Astrocyte (in vitro differentiated cells and primary cell): ENCODE measurements around the gene APOA5. TPM values are rescaled to one million over a fixed set of nuclear protein-coding genes. Genes with fewer than 3 reads are reported as not detected.
"Not testable (repeated sequence)": the region's sequence is repeated elsewhere in the genome, so short reads cannot be mapped to it uniquely, and the experiment has no call there.

Experiments used
- DNase-seq: peaks from one replicate; pipeline ENCODE4 v3.0.0-alpha.2; 2010; ENCODE audit warnings: low read depth
- FAIRE-seq: peaks from 2 replicates; lab custom pipeline; 2011; peaks lifted over from hg19 to GRCh38; lab: Jason Lieb, UNC
- H2AFZ ChIP-seq: 2 replicates; pipeline ENCODE4 v1.6.0; 2012; ENCODE audit warnings: low read depth, low read length, inconsistent platforms
- H3K27ac ChIP-seq: 2 replicates; pipeline ENCODE4 v1.5.1; 2011; ENCODE audit warnings: low read depth, low read length, inconsistent platforms
- H3K27me3 ChIP-seq: 2 replicates; pipeline ENCODE4 v1.6.0; 2011; ENCODE audit warnings: low read length, inconsistent platforms; ENCODE audit not compliant: insufficient read depth
- H3K36me3 ChIP-seq: 2 replicates; pipeline ENCODE4 v1.5.1; 2011; ENCODE audit warnings: low read length, inconsistent platforms; ENCODE audit not compliant: insufficient read depth
- H3K4me1 ChIP-seq: 2 replicates; pipeline ENCODE4 v1.5.1; 2011; ENCODE audit warnings: low read length, inconsistent platforms; ENCODE audit not compliant: insufficient read depth
- H3K4me2 ChIP-seq: 2 replicates; pipeline ENCODE4 v1.6.0; 2012; ENCODE audit warnings: low read length, inconsistent platforms
- H3K4me3 ChIP-seq: 2 replicates; pipeline ENCODE4 v1.5.1; 2011; ENCODE audit warnings: low read depth, mild to moderate bottlenecking, low read length, inconsistent platforms; ENCODE audit not compliant: insufficient read depth
- H3K79me2 ChIP-seq: 2 replicates; pipeline ENCODE4 v1.6.0; 2012; ENCODE audit warnings: mild to moderate bottlenecking, low read length, inconsistent platforms; ENCODE audit not compliant: insufficient read depth
- H3K9ac ChIP-seq: 2 replicates; pipeline ENCODE4 v1.6.0; 2012; ENCODE audit warnings: mild to moderate bottlenecking, low read length, inconsistent platforms
- H3K9me3 ChIP-seq: 2 replicates; pipeline ENCODE4 v1.5.1; 2012; ENCODE audit warnings: low read depth, mild to moderate bottlenecking, low read length, inconsistent platforms; ENCODE audit not compliant: insufficient read depth
- H4K20me1 ChIP-seq: 2 replicates; pipeline ENCODE4 v1.6.0; 2012; ENCODE audit warnings: low read length, inconsistent platforms; ENCODE audit not compliant: insufficient read depth
- H3K27ac Mint-ChIP-seq: one replicate; pipeline ENCODE4 v1.8.0; 2021; ENCODE audit warnings: mild to moderate bottlenecking, mixed read lengths; ENCODE audit not compliant: unreplicated experiment
- H3K27me3 Mint-ChIP-seq: one replicate; pipeline ENCODE4 v1.8.0; 2021; ENCODE audit warnings: low read depth, mixed read lengths; ENCODE audit not compliant: unreplicated experiment
- H3K36me3 Mint-ChIP-seq: one replicate; pipeline ENCODE4 v1.8.0; 2021; ENCODE audit warnings: low read depth, mixed read lengths; ENCODE audit not compliant: unreplicated experiment
- H3K4me1 Mint-ChIP-seq: one replicate; pipeline ENCODE4 v1.8.0; 2021; ENCODE audit warnings: low read depth, mixed read lengths; ENCODE audit not compliant: unreplicated experiment
- H3K4me3 Mint-ChIP-seq: one replicate; pipeline ENCODE4 v1.8.0; 2021; ENCODE audit warnings: mild to moderate bottlenecking, moderate library complexity, mixed read lengths; ENCODE audit not compliant: unreplicated experiment
- H3K9me3 Mint-ChIP-seq: one replicate; pipeline ENCODE4 v1.8.0; 2021; ENCODE audit warnings: mild to moderate bottlenecking, mixed read lengths; ENCODE audit not compliant: unreplicated experiment
- EZH2 ChIP-seq: IDR thresholded peaks from 2 replicates; pipeline ENCODE4 v1.6.1; 2012; ENCODE audit warnings: mild to moderate bottlenecking, low read length, inconsistent platforms; ENCODE audit not compliant: insufficient read depth
- total RNA-seq: library from RNA; stranded (reverse); gene quantifications from 2 replicates; pipeline ENCODE4 v1.2.1, GENCODE V29; 2021
- TF ChIP-seq, protein P1 (sequence below): IDR thresholded peaks from 2 replicates; pipeline ENCODE4 v1.5.1; 2011; ENCODE audit warnings: low read depth, mild to moderate bottlenecking, inconsistent platforms, low read length, moderate library complexity; ENCODE audit not compliant: insufficient read depth

Gene APOA5
- total RNA-seq, 1 donor from 2014 or later = not detected

DNA sequence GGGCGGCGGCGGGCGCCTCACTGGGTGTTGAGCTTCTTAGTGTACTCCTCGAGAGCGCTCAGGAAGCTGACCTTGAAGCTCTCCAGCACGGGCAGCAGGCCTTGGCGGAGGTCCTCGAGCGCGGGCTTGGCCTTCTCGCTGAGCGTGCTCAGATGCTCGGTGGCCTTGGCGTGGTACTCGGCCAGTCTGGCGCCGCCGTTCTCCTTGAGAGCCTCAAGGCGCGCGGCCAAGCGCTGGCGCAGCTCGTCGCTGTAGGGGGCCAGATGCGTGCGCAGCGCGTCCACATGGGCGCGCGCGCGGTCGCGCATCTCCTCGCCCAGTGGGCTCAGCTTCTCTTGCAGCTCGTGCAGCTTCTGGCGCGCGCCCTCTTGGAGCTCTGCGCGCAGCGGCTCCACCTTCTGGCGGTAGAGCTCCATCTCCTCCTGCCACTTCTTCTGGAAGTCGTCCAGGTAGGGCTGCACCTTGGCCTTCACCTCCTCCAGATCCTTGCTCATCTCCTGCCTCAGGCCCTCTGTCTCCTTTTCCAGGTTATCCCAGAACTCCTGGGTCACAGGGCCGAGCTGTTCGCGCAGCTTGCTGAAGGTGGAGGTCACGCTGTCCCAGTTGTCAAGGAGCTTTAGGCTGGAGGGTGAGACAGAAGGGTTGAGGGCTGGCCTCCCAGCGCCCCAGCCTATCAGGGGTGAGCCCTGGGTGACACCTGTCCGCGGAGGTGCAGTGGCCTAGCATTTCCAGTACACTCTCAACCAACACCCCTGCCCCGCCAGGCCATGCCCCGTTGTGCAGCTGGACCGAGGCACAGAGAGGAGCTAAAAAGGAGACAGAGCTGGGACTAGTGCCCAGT, 44.3 kb upstream of the APOA5 start:
- H3K27me3 Mint-ChIP-seq = peaks cover 27% of the 10 kb centered on the region
- H2AFZ ChIP-seq = peak overlapping the region; percentile 87
- H3K4me2 ChIP-seq = peak overlapping the region; percentile 84
- H4K20me1 ChIP-seq = no peaks in the 10 kb centered on the region
- peak overlapping the region; percentile 29 for H3K4me3 ChIP-seq
- TF ChIP-seq EZH2 = no peak
- TF ChIP-seq, protein P1, sequence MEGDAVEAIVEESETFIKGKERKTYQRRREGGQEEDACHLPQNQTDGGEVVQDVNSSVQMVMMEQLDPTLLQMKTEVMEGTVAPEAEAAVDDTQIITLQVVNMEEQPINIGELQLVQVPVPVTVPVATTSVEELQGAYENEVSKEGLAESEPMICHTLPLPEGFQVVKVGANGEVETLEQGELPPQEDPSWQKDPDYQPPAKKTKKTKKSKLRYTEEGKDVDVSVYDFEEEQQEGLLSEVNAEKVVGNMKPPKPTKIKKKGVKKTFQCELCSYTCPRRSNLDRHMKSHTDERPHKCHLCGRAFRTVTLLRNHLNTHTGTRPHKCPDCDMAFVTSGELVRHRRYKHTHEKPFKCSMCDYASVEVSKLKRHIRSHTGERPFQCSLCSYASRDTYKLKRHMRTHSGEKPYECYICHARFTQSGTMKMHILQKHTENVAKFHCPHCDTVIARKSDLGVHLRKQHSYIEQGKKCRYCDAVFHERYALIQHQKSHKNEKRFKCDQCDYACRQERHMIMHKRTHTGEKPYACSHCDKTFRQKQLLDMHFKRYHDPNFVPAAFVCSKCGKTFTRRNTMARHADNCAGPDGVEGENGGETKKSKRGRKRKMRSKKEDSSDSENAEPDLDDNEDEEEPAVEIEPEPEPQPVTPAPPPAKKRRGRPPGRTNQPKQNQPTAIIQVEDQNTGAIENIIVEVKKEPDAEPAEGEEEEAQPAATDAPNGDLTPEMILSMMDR = peak; percentile 28
- H3K9ac ChIP-seq = peak overlapping the region; percentile 47
- no peak overlapping the region for H3K27ac Mint-ChIP-seq
- FAIRE-seq (peak; percentile 41), DNase-seq (peak; percentile 86)
- H3K9me3 Mint-ChIP-seq = no peaks in the 10 kb centered on the region
- H3K79me2 ChIP-seq = no peaks in the 10 kb centered on the region
- peaks cover 7% of the 10 kb centered on the region for H3K4me1 ChIP-seq
- peak overlapping the region; percentile 14 for H3K27ac ChIP-seq
- H3K36me3 ChIP-seq = no peaks in the 10 kb centered on the region
- no peak overlapping the region for H3K4me3 Mint-ChIP-seq
- no peaks in the 10 kb centered on the region for H3K9me3 ChIP-seq
- H3K27me3 ChIP-seq = no peaks in the 10 kb centered on the region
- no peaks in the 10 kb centered on the region for H3K36me3 Mint-ChIP-seq
- H3K4me1 Mint-ChIP-seq = peaks cover 11% of the 10 kb centered on the region

- no peaks in the 10 kb centered on the region for H3K36me3 Mint-ChIP-seq
- Histone ChIP-seq H3K4me1 (peaks cover 7% of the 10 kb centered on the region), H3K27me3 (no peaks in the 10 kb centered on the region), H3K9me3 (no peaks in the 10 kb centered on the region), H4K20me1 (no peaks in the 10 kb centered on the region), H3K4me2 (peak overlapping the region; percentile 84), H3K79me2 (no peaks in the 10 kb centered on the region), H3K4me3 (peak overlapping the region; percentile 29), H2AFZ (peak overlapping the region; percentile 87), H3K27ac (peak overlapping the region; percentile 14), H3K9ac (peak overlapping the region; percentile 47), H3K36me3 (no peaks in the 10 kb centered on the region)
- H3K4me1 Mint-ChIP-seq = peaks cover 11% of the 10 kb centered on the region
- DNase-seq = no peak
- peaks cover 27% of the 10 kb centered on the region for H3K27me3 Mint-ChIP-seq
- FAIRE-seq = no peak
- no peaks in the 10 kb centered on the region for H3K9me3 Mint-ChIP-seq
- H3K4me3 Mint-ChIP-seq = no peak overlapping the region
- H3K27ac Mint-ChIP-seq = peak overlapping the region; percentile 41
- TF ChIP-seq EZH2 = no peak
- TF ChIP-seq, protein P1 = no peak
Measured at GRCh38 chr11:116835042-116835772, 43.5 kb upstream of the APOA5 start.

DNA sequence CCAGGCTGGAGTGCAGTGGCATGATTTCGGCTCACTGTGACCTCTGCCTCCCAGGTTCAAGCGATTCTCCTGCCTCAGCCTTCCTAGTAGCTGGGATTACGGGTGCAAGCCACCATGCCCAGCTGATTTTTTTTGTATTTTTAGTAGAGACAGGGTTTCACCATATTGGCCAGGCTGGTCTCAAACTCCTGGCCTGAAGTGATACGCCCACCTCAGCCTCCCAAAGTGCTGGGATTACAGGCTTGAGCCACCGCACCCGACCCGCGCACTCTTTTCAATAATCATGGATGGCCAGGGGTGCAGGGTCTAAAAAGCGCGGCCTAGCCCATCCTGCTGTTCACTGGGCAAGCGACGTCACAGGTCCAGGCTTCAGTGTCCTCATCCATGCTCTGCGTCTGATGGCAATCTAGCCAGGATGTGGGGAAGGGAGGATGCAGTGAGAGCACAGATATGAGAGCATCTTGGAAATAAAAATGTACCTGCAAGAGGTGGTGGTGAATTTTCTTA, 42.9 kb upstream of the APOA5 start:
- not testable (repeated sequence) for H3K79me2 ChIP-seq, H3K9me3 Mint-ChIP-seq, H3K4me2 ChIP-seq, H3K27me3 ChIP-seq, H3K4me1 ChIP-seq, H3K9ac ChIP-seq, H2AFZ ChIP-seq, FAIRE-seq, H3K27ac ChIP-seq, H3K4me3 Mint-ChIP-seq, H4K20me1 ChIP-seq, H3K4me3 ChIP-seq, H3K36me3 ChIP-seq, H3K9me3 ChIP-seq, H3K36me3 Mint-ChIP-seq, DNase-seq, H3K27ac Mint-ChIP-seq
- Mint-ChIP-seq H3K4me1 (peaks cover 11% of the 10 kb centered on the region), H3K27me3 (peaks cover 27% of the 10 kb centered on the region)
